Thoracic aorta (tissue), 2 donors: ENCODE measurements around the gene NT5C1A. TPM values are rescaled to one million over a fixed set of nuclear protein-coding genes. Genes with fewer than 3 reads are reported as not detected.

Source experiments
- ATAC-seq: fragments of 150-250 bp; one replicate; pipeline ENCODE4 v1.8.0; 2017; ENCODE audit warnings: low read depth; ENCODE audit not compliant: insufficient number of reproducible peaks, low FRiP score
- DNase-seq: peaks from one replicate; pipeline ENCODE4 v3.0.0-alpha.2; 2020; ENCODE audit warnings: low spot score
- H3K27ac ChIP-seq, 2 donors: fragments of 200-600 bp; sonication (generic); 1 replicate in 1 of 2; 2 replicates in 1 of 2; pipeline ENCODE4 v1.5.1; 2016; ENCODE audit warnings: mild to moderate bottlenecking in 2 of 2, moderate library complexity in 2 of 2
- H3K27me3 ChIP-seq: fragments of 200-600 bp; sonication (generic); replicated peaks from 2 replicates; pipeline ENCODE4 v1.6.0; 2016; ENCODE audit warnings: mild to moderate bottlenecking; ENCODE audit not compliant: insufficient read depth
- H3K36me3 ChIP-seq: fragments of 200-600 bp; sonication (generic); one replicate; pipeline ENCODE4 v1.5.1; 2016
- H3K4me1 ChIP-seq, 2 donors: fragments of 200-600 bp; sonication (generic); 1 replicate in 1 of 2; 2 replicates in 1 of 2; pipeline versions ENCODE4 v1.5.1 to v1.6.0; 2016; ENCODE audit warnings: low read depth in 2 of 2, mild to moderate bottlenecking in 1 of 2; ENCODE audit not compliant: control insufficient read depth in 1 of 2
- H3K4me3 ChIP-seq: fragments of 200-600 bp; sonication (generic); 2 replicates; pipeline ENCODE4 v1.5.1; 2016; ENCODE audit warnings: mild to moderate bottlenecking
- H3K9me3 ChIP-seq: fragments of 200-600 bp; sonication (generic); 2 replicates; pipeline ENCODE4 v1.5.1; 2016
- total RNA-seq, 2 donors: library from RNA; depleted of rRNA; stranded (reverse); fragments of >200 nt; gene quantifications; one replicate each; pipeline versions ENCODE4 v1.1.0 to v1.2.3, GENCODE V29; 2016
- TF ChIP-seq, protein P1 (sequence below): fragments of 200-600 bp; sonication (generic); IDR thresholded peaks from one replicate; pipeline ENCODE4 v1.5.1; 2019; ENCODE audit warnings: antibody characterized with exemption

The NT5C1A gene
- total RNA-seq, 2 donors from 2014 or later, result 2.8 TPM; not detected in 1

GRCh38 chr1:39659110-39659509 lies 12.8 kb downstream of the NT5C1A start:
- H3K9me3 ChIP-seq, result no peaks in the 10 kb centered on the region
- TF ChIP-seq, protein P1, sequence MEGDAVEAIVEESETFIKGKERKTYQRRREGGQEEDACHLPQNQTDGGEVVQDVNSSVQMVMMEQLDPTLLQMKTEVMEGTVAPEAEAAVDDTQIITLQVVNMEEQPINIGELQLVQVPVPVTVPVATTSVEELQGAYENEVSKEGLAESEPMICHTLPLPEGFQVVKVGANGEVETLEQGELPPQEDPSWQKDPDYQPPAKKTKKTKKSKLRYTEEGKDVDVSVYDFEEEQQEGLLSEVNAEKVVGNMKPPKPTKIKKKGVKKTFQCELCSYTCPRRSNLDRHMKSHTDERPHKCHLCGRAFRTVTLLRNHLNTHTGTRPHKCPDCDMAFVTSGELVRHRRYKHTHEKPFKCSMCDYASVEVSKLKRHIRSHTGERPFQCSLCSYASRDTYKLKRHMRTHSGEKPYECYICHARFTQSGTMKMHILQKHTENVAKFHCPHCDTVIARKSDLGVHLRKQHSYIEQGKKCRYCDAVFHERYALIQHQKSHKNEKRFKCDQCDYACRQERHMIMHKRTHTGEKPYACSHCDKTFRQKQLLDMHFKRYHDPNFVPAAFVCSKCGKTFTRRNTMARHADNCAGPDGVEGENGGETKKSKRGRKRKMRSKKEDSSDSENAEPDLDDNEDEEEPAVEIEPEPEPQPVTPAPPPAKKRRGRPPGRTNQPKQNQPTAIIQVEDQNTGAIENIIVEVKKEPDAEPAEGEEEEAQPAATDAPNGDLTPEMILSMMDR, result no peak
- H3K4me3 ChIP-seq, result no peak overlapping the region
- H3K36me3 ChIP-seq, result no peaks in the 10 kb centered on the region
- H3K4me1 ChIP-seq, result no peaks in the 10 kb centered on the region
- DNase-seq, result no peak
- H3K27ac ChIP-seq, result no peak overlapping the region
- ATAC-seq, result no peak
- H3K27me3 ChIP-seq, result no peaks in the 10 kb centered on the region

DNA sequence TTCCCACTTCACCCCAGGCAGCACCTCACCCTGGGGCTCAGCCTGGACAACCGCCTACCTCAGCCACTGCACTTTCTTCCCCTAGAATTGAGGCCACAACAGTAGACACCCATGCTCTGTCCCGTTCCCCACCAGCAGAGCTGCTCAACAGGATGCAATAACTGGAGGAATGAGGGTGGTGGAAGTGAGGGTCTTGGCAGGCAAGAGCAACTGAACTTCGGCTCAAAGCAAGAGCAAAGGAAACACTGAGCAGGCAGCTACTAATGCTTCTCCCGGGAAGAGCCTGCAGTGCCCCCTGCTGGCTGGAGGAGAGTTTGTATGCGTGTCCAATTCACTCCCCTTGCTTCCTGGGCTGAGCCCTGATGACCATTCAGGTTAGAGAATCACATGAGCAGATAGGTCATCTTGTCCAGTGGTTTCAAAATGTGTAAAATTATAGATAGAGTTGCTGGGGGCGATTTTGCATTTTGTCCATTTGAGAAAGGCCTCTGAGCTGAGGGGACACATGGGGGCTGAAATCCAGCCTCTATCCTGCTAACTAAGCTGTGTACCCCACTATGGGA lies 13.9 kb downstream of the NT5C1A start:
- ATAC-seq (no peak), DNase-seq (no peak)
- Histone ChIP-seq H3K27me3 (no peaks in the 10 kb centered on the region), H3K36me3 (no peaks in the 10 kb centered on the region), H3K4me1 (peaks cover 0 to 10% of the 10 kb centered on the region in 2 donors), H3K9me3 (no peaks in the 10 kb centered on the region), H3K4me3 (no peak overlapping the region), H3K27ac (no peak overlapping the region)
- TF ChIP-seq, protein P1, result peak; percentile 71

GRCh38 chr1:39657402-39657801 lies 14.5 kb downstream of the NT5C1A start:
- no peak for DNase-seq
- TF ChIP-seq, protein P1, result no peak
- Histone ChIP-seq H3K27me3 (no peaks in the 10 kb centered on the region), H3K4me3 (no peak overlapping the region), H3K9me3 (no peaks in the 10 kb centered on the region), H3K4me1 (peaks cover 0 to 16% of the 10 kb centered on the region in 2 donors), H3K27ac (no peak overlapping the region), H3K36me3 (no peaks in the 10 kb centered on the region)
- ATAC-seq, result no peak

GRCh38 chr1:39656391-39656790 lies 15.5 kb downstream of the NT5C1A start:
- TF ChIP-seq, protein P1, result no peak
- DNase-seq, result no peak
- no peak for ATAC-seq
- Histone ChIP-seq H3K4me1 (peaks cover 0 to 25% of the 10 kb centered on the region in 2 donors), H3K9me3 (no peaks in the 10 kb centered on the region), H3K27me3 (no peaks in the 10 kb centered on the region), H3K4me3 (no peak overlapping the region), H3K36me3 (no peaks in the 10 kb centered on the region), H3K27ac (no peak overlapping the region)

DNA sequence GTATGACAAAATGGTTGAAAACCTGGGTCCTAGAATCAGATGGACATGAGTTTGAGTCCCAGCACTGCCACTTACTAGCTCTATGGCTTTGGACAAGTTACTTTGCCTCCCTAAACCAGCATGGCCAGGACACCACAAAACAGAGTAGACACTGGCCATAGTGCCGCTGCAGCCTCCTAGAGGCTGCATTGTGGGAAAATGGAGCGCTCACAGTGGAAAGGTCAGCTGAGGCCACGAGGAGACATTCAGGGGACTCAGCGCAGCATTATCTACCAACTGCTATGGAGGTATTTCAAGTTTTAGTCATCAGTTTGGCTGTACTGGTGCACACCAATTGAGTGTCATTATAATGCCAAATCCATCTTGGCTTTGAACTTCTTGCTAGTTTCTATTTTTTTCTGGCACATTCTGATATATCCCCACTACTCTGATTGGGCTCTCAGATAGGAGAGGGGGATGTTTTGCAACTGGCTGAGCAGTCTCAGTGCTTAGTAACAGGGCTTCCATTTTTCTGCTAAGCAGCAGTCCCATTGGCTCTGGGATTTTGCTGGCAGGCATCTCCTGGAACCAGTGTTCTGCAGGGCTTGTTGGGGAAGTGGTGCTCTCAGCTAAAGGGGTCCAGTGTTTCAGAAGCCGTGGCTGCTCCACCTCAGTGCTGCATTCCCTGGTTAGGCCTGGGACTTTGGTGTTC lies 16.2 kb downstream of the NT5C1A start:
- no peaks in the 10 kb centered on the region for H3K36me3 ChIP-seq
- TF ChIP-seq, protein P1, result no peak
- H3K4me3 ChIP-seq, result no peak overlapping the region
- no peaks in the 10 kb centered on the region for H3K9me3 ChIP-seq
- H3K4me1 ChIP-seq, result peaks cover 0 to 26% of the 10 kb centered on the region in 2 donors
- ATAC-seq (no peak), DNase-seq (no peak)
- no peak overlapping the region for H3K27ac ChIP-seq
- H3K27me3 ChIP-seq, result no peaks in the 10 kb centered on the region
